PC-9 (cell line): ENCODE measurements around the gene EVPLL.

Experiments
- EZH2 ChIP-seq: fragments of 200-600 bp; sonication (generic); IDR thresholded peaks from 2 replicates; pipeline ENCODE4 v1.8.0; 2017; ENCODE audit warnings: antibody characterized with exemption, low read depth
- TF ChIP-seq, protein P1 (sequence below): fragments of 200-600 bp; sonication (generic); conservative IDR thresholded peaks from 2 replicates; pipeline ENCODE4 v1.6.1; 2017; ENCODE audit warnings: mixed run types, antibody characterized with exemption, mild to moderate bottlenecking, moderate library complexity

DNA sequence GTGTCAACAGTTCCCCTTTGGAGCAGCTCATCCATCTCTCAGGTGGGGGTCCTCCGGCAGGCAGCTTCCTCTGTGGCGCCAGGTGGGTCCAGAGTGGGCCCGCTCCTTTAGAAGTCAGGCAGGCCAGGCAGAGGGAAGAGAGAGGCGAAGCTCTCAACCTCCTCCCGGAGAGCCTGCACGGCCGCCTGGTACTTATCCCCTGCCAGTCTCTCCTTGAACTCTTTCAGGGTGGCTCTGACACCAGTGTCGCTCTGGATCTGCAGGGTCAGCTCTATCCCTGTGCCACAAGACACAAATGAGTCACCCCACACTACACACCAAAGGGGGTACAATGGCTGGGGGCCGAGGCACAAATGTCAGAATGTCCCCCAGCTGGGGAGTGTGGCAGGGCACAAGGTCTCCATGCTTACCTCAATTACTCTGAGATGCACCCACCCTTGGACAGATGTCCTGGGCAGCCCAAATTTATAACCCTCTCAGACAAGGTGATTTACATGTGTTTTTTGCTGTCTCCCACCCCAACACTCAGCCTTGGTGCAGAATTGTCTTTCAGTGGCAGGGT is 48.9 kb upstream of the EVPLL start:
- TF ChIP-seq, protein P1, sequence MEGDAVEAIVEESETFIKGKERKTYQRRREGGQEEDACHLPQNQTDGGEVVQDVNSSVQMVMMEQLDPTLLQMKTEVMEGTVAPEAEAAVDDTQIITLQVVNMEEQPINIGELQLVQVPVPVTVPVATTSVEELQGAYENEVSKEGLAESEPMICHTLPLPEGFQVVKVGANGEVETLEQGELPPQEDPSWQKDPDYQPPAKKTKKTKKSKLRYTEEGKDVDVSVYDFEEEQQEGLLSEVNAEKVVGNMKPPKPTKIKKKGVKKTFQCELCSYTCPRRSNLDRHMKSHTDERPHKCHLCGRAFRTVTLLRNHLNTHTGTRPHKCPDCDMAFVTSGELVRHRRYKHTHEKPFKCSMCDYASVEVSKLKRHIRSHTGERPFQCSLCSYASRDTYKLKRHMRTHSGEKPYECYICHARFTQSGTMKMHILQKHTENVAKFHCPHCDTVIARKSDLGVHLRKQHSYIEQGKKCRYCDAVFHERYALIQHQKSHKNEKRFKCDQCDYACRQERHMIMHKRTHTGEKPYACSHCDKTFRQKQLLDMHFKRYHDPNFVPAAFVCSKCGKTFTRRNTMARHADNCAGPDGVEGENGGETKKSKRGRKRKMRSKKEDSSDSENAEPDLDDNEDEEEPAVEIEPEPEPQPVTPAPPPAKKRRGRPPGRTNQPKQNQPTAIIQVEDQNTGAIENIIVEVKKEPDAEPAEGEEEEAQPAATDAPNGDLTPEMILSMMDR, result no peak
- no peak for TF ChIP-seq EZH2
